H1 (cell line): ENCODE results near the gene ENPP6. TPM values are rescaled to one million over a fixed set of nuclear protein-coding genes. Genes with fewer than 3 reads are reported as not detected.

Source experiments
- CTCF ChIA-PET: fragments of 300-600 bp; sonication (Branson Sonifier 250); formaldehyde crosslinking; loops from one replicate; lab custom pipeline; 2021; ENCODE audit not compliant: partially characterized antibody; lab: Charles Lee
- POLR2A ChIA-PET: fragments of 300-600 bp; sonication (Branson Sonifier 250); formaldehyde crosslinking; loops from one replicate; lab custom pipeline; 2021; ENCODE audit warnings: inconsistent platforms; ENCODE audit not compliant: partially characterized antibody; lab: Charles Lee
- DNase-seq, 2 experiments: peaks; one replicate each; pipeline versions ENCODE4 v3.0.0 to v3.0.0-alpha.2; 2010 to 2022; ENCODE audit warnings: low spot score in 2 of 2, low read depth in 1 of 2, mixed read lengths in 1 of 2
- FAIRE-seq: peaks from 2 replicates; lab custom pipeline; 2011; peaks lifted over from hg19 to GRCh38; lab: Jason Lieb, UNC
- H2AFZ ChIP-seq: 2 replicates; pipeline ENCODE4 v1.8.1; 2012; ENCODE audit warnings: low read length, inconsistent platforms
- H2AK5ac ChIP-seq: 2 replicates; pipeline ENCODE4 v1.6.1; 2013; ENCODE audit warnings: low read depth, low read length
- H2BK120ac ChIP-seq: replicated peaks from 2 replicates; pipeline ENCODE3; 2013; ENCODE audit warnings: low read depth, low read length, inconsistent platforms
- H2BK12ac ChIP-seq: 2 replicates; pipeline ENCODE4 v1.6.1; 2013; ENCODE audit warnings: low read depth, low read length
- H2BK15ac ChIP-seq: 2 replicates; pipeline ENCODE4 v1.6.1; 2013; ENCODE audit warnings: low read length
- H2BK20ac ChIP-seq: 2 replicates; pipeline ENCODE4 v1.6.1; 2013; ENCODE audit warnings: low read length
- H2BK5ac ChIP-seq: 2 replicates; pipeline ENCODE4 v1.6.1; 2013; ENCODE audit warnings: low read depth, low read length
- H3K14ac ChIP-seq: 2 replicates; pipeline ENCODE4 v1.6.1; 2013; ENCODE audit warnings: inconsistent platforms; ENCODE audit not compliant: insufficient read length
- H3K18ac ChIP-seq: 2 replicates; pipeline ENCODE4 v1.6.1; 2013; ENCODE audit warnings: low read length; ENCODE audit errors: extremely low read depth
- H3K23ac ChIP-seq: 2 replicates; pipeline ENCODE4 v1.6.1; 2013; ENCODE audit warnings: inconsistent platforms; ENCODE audit not compliant: insufficient read length
- H3K23me2 ChIP-seq: 2 replicates; pipeline ENCODE4 v1.6.1; 2013; ENCODE audit warnings: low read depth, low read length
- H3K27ac ChIP-seq: 2 replicates; pipeline ENCODE4 v1.6.1; 2011; ENCODE audit warnings: low read depth, low read length, inconsistent platforms
- H3K27me3 ChIP-seq, 4 experiments: replicated peaks in 1 of 4; 1 replicate in 1 of 4; 2 replicates in 3 of 4; pipeline versions ENCODE4 v1.6.1 to v1.8.1; 2011 to 2013; ENCODE audit warnings: low read length in 3 of 4, mild to moderate bottlenecking in 3 of 4, inconsistent platforms in 2 of 4, mixed read lengths in 2 of 4, moderate library complexity in 1 of 4; ENCODE audit not compliant: control insufficient read depth in 3 of 4, insufficient read depth in 3 of 4; ENCODE audit errors: extremely low read depth in 1 of 4
- H3K36me3 ChIP-seq, 4 experiments: 2 replicates each; pipeline versions ENCODE4 v1.6.1 to v1.8.1; 2011 to 2013; ENCODE audit warnings: mild to moderate bottlenecking in 4 of 4, low read length in 3 of 4, moderate library complexity in 2 of 4, control low read depth in 1 of 4, inconsistent platforms in 1 of 4; ENCODE audit not compliant: insufficient read depth in 4 of 4, control insufficient read depth in 2 of 4
- H3K4ac ChIP-seq: replicated peaks from 2 replicates; pipeline ENCODE3; 2013; ENCODE audit warnings: low read length, low read depth, mixed read lengths, inconsistent platforms; ENCODE audit not compliant: insufficient read length
- H3K4me1 ChIP-seq, 4 experiments: replicated peaks in 1 of 4; 1 replicate in 1 of 4; 2 replicates in 3 of 4; pipeline versions ENCODE4 v1.6.1 to v1.8.1; 2011 to 2013; ENCODE audit warnings: low read length in 3 of 4, inconsistent platforms in 2 of 4, mixed read lengths in 1 of 4; ENCODE audit not compliant: insufficient read depth in 4 of 4, control insufficient read depth in 3 of 4
- H3K4me2 ChIP-seq, 2 experiments: 2 replicates each; pipeline versions ENCODE4 v1.6.1 to v1.8.1; 2011 to 2013; ENCODE audit warnings: low read depth in 2 of 2, low read length in 2 of 2, control low read depth in 1 of 2, inconsistent platforms in 1 of 2, mild to moderate bottlenecking in 1 of 2; ENCODE audit not compliant: insufficient read depth in 1 of 2
- H3K4me3 ChIP-seq, 4 experiments: fragments of 200-600, 300-600 bp in 1 of 4; sonication (generic), shearing (Covaris generic), sonication (Bioruptor Twin) in 1 of 4; 2 replicates each; pipeline versions ENCODE4 v1.5.1 to v1.8.1; 2011 to 2016; ENCODE audit warnings: low read length in 4 of 4, low read depth in 3 of 4, control low read depth in 2 of 4, inconsistent platforms in 2 of 4, mild to moderate bottlenecking in 2 of 4, mixed read lengths in 1 of 4, moderate library complexity in 1 of 4; ENCODE audit not compliant: insufficient read depth in 2 of 4; ENCODE audit errors: extremely low read depth in 1 of 4
- H3K56ac ChIP-seq: replicated peaks from 2 replicates; pipeline ENCODE3; 2013; ENCODE audit warnings: low read depth, mild to moderate bottlenecking, mixed read lengths, low read length, inconsistent platforms; ENCODE audit not compliant: insufficient read length
- H3K79me1 ChIP-seq: 2 replicates; pipeline ENCODE4 v1.6.1; 2013; ENCODE audit warnings: low read depth, low read length, control low read depth
- H3K79me2 ChIP-seq, 2 experiments: 2 replicates each; pipeline versions ENCODE4 v1.6.1 to v1.8.1; 2012 to 2013; ENCODE audit warnings: low read length in 2 of 2, mild to moderate bottlenecking in 2 of 2, inconsistent platforms in 1 of 2; ENCODE audit not compliant: insufficient read depth in 2 of 2, control insufficient read depth in 1 of 2
- H3K9ac ChIP-seq, 4 experiments: replicated peaks in 1 of 4; 1 replicate in 1 of 4; 2 replicates in 3 of 4; pipeline versions ENCODE4 v1.6.1 to v1.8.1; 2011 to 2013; ENCODE audit warnings: low read depth in 3 of 4, low read length in 3 of 4, control low read depth in 2 of 4, mild to moderate bottlenecking in 2 of 4, moderate library complexity in 2 of 4, inconsistent platforms in 1 of 4; ENCODE audit errors: extremely low read depth in 1 of 4
- H3K9me3 ChIP-seq, 2 experiments: 2 replicates each; pipeline versions ENCODE4 v1.6.1 to v1.8.1; 2012 to 2013; ENCODE audit warnings: mild to moderate bottlenecking in 2 of 2, moderate library complexity in 2 of 2, control low read depth in 1 of 2, inconsistent platforms in 1 of 2, low read depth in 1 of 2, low read length in 1 of 2, mixed read lengths in 1 of 2; ENCODE audit not compliant: insufficient read depth in 2 of 2
- H4K20me1 ChIP-seq, 2 experiments: replicated peaks in 1 of 2; 2 replicates each; pipeline versions ENCODE3 to v1.8.1; 2011 to 2013; ENCODE audit warnings: inconsistent platforms in 2 of 2, low read length in 2 of 2, mild to moderate bottlenecking in 1 of 2; ENCODE audit not compliant: insufficient read depth in 2 of 2, control insufficient read depth in 1 of 2
- H4K5ac ChIP-seq: 2 replicates; pipeline ENCODE4 v1.6.1; 2013; ENCODE audit warnings: low read length, low read depth, mixed read lengths, inconsistent platforms; ENCODE audit not compliant: insufficient read length
- H4K8ac ChIP-seq: 2 replicates; pipeline ENCODE4 v1.8.0; 2013; ENCODE audit warnings: mild to moderate bottlenecking, moderate library complexity, low read length, inconsistent platforms; ENCODE audit not compliant: insufficient read depth; ENCODE audit errors: extremely low read depth
- H4K91ac ChIP-seq: replicated peaks from 2 replicates; pipeline ENCODE3; 2013; ENCODE audit warnings: low read length, mixed read lengths, inconsistent platforms; ENCODE audit not compliant: insufficient read length
- CTCF ChIP-seq, 3 experiments: IDR thresholded peaks; 1 replicate in 2 of 3; 2 replicates in 1 of 3; pipeline versions ENCODE4 v1.5.1 to v1.6.1; 2011; ENCODE audit warnings: low read length in 3 of 3, mild to moderate bottlenecking in 3 of 3, inconsistent platforms in 2 of 3, low read depth in 1 of 3, moderate library complexity in 1 of 3; ENCODE audit not compliant: insufficient read depth in 1 of 3; ENCODE audit errors: control extremely low read depth in 1 of 3
- EGR1 ChIP-seq: IDR thresholded peaks from 2 replicates; pipeline ENCODE4 v1.6.1; 2011; ENCODE audit warnings: low read depth, low read length, borderline replicate concordance
- EP300 ChIP-seq, 2 experiments: IDR thresholded peaks; 1 replicate in 1 of 2; 2 replicates in 1 of 2; pipeline ENCODE4 v1.6.1; 2011 to 2012; ENCODE audit warnings: low read depth in 2 of 2, low read length in 2 of 2, mild to moderate bottlenecking in 2 of 2, borderline replicate concordance in 1 of 2, inconsistent platforms in 1 of 2, moderate library complexity in 1 of 2
- RAD21 ChIP-seq, 2 experiments: IDR thresholded peaks in 1 of 2; conservative IDR thresholded peaks in 1 of 2; 2 replicates each; pipeline ENCODE4 v1.6.1; 2011; ENCODE audit warnings: low read depth in 2 of 2, low read length in 2 of 2, improper control_type of control experiment in 1 of 2, inconsistent platforms in 1 of 2, mild to moderate bottlenecking in 1 of 2, moderate library complexity in 1 of 2
- RFX5 ChIP-seq: IDR thresholded peaks from 2 replicates; pipeline ENCODE4 v1.6.1; 2011; ENCODE audit warnings: low read depth, low read length, improper control_type of control experiment, borderline replicate concordance
- TBP ChIP-seq: IDR thresholded peaks from 2 replicates; pipeline ENCODE4 v1.6.1; 2011; ENCODE audit warnings: low read depth, low read length, improper control_type of control experiment
- WGBS, 2 experiments: shearing (Covaris generic) in 1 of 2; methylation state at CpG; one replicate each; pipeline versions ENCODE4 v1.1.6 to v1.1.7; 2013 to 2015; ENCODE audit warnings: low lambda C conversion rate in 2 of 2, mixed read lengths in 2 of 2, inconsistent platforms in 1 of 2, low coverage in 1 of 2, missing lambda C conversion rate in 1 of 2; ENCODE audit not compliant: insufficient replicate concordance in 2 of 2, insufficient coverage in 1 of 2, insufficient read length in 1 of 2; ENCODE audit errors: extremely low coverage in 1 of 2, missing lambda C conversion rate in 1 of 2; 5-methylcytosine and 5-hydroxymethylcytosine counted together
- polyA plus RNA-seq, 7 experiments: library from polyadenylated mRNA; depleted of rRNA in 3 of 7; stranded (reverse) in 5 of 7; unstranded in 2 of 7; fragments of >200 nt in 5 of 7; fragments of 200-250 nt in 2 of 7; gene quantifications; 1 replicate in 5 of 7; 2 replicates in 1 of 7; 4 replicates in 1 of 7; pipeline versions ENCODE4 v1.2.1 to v1.2.3, GENCODE V29; 2011 to 2013; ENCODE audit warnings: missing spikeins in 2 of 7, mixed read lengths in 2 of 7
- total RNA-seq: library from RNA; stranded (reverse); fragmentation: NEBNext Ultra II Directional; extraction: Animal tissue kit (Norgen Biotek cat#: 25700); gene quantifications from 2 replicates; pipeline ENCODE4 v1.2.1, GENCODE V29; 2021

Gene ENPP6
- total and polyA plus RNA-seq, 2 of the 8 experiments (the other 6 are each of a cell fraction or from before 2014, with no cell fraction given) = 0.11 to 0.20 TPM

GRCh38 chr4:184166736-184167135, 50.9 kb downstream of the ENPP6 start:
- ChIA-PET CTCF (interaction anchor here (0.6 to 10.2 kb wide), 27 partner anchors 10 to 990 kb away, joined by 3 to 151 read pairs (median 4); no protein-coding TSS in a partner anchor), POLR2A (interaction anchor here (0.7 to 1.7 kb wide), 3 partner anchors 69 to 707 kb away, joined by 3 to 5 read pairs (median 4); no protein-coding TSS in a partner anchor)
- Histone ChIP-seq H3K79me2 (no peaks in the 10 kb centered on the region), H3K27ac (no peak overlapping the region), H4K8ac (no peak overlapping the region), H2AFZ (no peak overlapping the region), H3K9me3 (no peaks in the 10 kb centered on the region), H3K4me1 (peaks cover 12 to 28% (median 17%) of the 10 kb centered on the region in 4 experiments), H3K4me3 (no peak overlapping the region), H4K20me1 (no peaks in the 10 kb centered on the region), H3K79me1 (no peaks in the 10 kb centered on the region), H3K36me3 (no peaks in the 10 kb centered on the region), H3K18ac (0 out of 2 replicates have a peak overlapping the region, but pooled peaks have one; percentile 4), H3K4me2 (no peak overlapping the region; a peak in 1 of 4 replicates), H2AK5ac (no peak overlapping the region), H2BK120ac (no peak overlapping the region), H3K14ac (no peak overlapping the region), H2BK12ac (0 out of 2 replicates have a peak overlapping the region, but pooled peaks have one; percentile 29), H4K91ac (no peak overlapping the region), H4K5ac (no peak overlapping the region), H3K4ac (no peak overlapping the region), H2BK20ac (no peak overlapping the region), H2BK5ac (no peak overlapping the region), H3K23me2 (no peaks in the 10 kb centered on the region; the same call in 1 of the 2 replicates), H3K9ac (no peak overlapping the region), H3K56ac (no peak overlapping the region), H3K27me3 (no peaks in the 10 kb centered on the region; a peak in 2 of 7 replicates), H2BK15ac (no peak overlapping the region), H3K23ac (no peak overlapping the region)
- FAIRE-seq (peak; percentile 32), DNase-seq (no peak)
- TF ChIP-seq CTCF (IDR thresholded peaks at IDR 0.05; ENCODE audit: control extremely low read depth in 1 of 3, insufficient read depth in 1 of 3, low read depth in 1 of 3, low read length in 3 of 3) (peak in 1 of 3 experiments; percentile 4; a peak in 1 of 4 replicates), EGR1 (no peak), RFX5 (no peak), EP300 (IDR thresholded peaks at IDR 0.05; ENCODE audit: borderline replicate concordance in 1 of 2, low read depth in 2 of 2, low read length in 2 of 2) (no peak), RAD21 (IDR thresholded peaks at IDR 0.05 in 1 of 2, conservative IDR thresholded peaks at IDR 0.05 in 1 of 2; ENCODE audit: low read depth in 2 of 2, low read length in 2 of 2) (peak; percentile 25 to 44), TBP (no peak)
- 54% methylated on average over 6 of the region's 6 CpGs; no CpG with 5 or more reads in 1 of the 2 experiments for WGBS, 2 experiments
